NCI-H748 (cell line): ENCODE results near the gene ZBTB17.
"Not testable (repeated sequence)": the region's sequence is repeated elsewhere in the genome, so short reads cannot be mapped to it uniquely, and the experiment has no call there.

Experiments used
- DNase-seq: peaks from one replicate; lab custom pipeline; 2025; ENCODE audit not compliant: unreplicated experiment; lab: John Stamatoyannopoulos, UW

The ZBTB17 gene

DNA sequence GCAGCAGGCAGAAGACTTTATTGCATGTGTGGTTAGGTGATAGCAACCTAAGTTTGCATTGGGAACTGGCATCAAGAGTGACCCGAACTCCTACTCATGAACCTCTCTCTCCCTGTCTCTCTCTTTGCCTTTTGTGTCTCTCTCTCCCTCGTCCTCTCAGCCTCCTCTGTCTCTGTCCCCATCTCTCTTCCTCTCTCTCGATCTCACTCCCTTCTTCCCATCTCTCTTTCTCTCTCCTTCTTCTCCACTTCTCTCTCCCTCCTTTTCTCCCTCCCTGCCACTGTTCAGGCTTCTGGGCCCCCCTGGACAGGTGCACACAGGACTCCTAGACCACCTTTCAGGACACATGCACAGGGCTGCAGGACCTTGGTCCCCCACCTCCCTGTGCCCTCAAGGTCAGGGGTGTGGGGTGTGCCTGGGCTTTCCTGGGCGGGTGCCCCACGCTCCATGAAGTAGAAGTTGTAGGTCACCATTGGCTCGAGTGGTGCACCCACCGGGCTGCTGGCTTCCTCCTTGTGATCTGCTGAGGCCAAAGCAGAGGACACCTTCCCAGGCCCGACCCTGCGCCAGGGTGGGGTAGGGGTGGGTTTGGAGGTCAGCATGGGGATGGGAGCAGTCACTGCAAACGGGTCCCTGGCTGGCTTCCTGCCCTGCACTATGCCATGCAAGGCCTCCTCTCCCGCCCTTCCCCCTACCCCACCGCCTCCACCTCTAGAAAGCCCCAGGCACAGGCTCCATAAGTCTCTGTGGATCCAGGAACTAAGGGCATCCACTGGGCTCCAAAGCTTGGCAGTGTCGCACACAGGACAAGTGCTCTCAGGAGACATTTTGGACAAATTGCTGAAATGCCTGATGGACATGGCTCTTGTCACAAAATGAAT, 13.2 kb upstream of the ZBTB17 start:
- DNase-seq, result no peak

DNA sequence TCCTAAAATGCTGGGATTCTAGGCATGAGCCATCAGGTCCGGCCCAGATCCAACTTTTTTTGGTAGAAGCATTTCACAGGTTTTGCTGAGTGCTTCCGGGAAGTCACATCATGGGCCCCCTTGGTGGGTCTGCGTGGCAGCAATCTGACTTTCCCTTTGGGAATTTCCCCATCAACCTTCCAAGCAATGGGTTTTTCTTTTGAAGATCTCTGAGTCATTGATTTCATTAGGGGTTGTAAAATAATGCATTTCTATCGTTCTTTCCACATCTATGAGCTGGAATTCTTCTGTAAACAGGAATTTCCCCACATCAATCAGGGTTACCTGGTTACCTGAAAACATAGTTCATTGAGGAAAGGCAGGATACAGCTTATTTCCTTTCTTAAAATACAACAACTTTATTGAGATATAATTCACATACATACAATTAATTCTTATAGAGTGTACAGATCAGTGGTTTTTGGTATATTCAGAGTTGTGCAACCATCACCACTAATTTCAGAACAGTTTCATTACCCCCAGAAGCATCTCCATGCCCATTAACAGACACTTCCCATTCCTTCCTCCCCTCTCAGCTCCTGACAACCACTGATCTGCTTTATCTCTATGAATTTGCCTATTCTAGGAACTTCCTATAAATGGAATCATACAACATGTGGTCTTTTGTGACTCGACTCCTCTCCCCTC, 9.9 kb upstream of the ZBTB17 start:
- no peak for DNase-seq

GRCh38 chr1:15983275-15983674, 7.4 kb upstream of the ZBTB17 start:
- no peak for DNase-seq

DNA sequence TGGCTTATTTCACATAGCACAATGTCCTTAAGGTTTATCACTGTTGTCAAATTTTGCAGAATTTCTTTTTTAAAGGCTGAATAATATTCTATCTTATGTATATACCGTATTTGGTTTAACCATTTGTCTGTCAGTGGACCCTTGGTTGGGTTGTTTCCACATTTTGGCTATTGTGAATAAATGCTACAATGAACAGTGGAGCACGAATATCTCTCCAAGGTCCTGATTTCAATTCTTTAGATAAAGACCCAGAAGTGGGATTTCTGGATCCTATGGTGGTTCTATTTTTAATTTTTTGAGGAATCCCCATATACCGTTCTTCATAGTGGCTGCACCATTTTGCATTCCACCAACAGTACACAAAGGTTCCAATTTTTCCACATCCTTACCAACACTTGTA, 5.8 kb upstream of the ZBTB17 start:
- no peak for DNase-seq

DNA sequence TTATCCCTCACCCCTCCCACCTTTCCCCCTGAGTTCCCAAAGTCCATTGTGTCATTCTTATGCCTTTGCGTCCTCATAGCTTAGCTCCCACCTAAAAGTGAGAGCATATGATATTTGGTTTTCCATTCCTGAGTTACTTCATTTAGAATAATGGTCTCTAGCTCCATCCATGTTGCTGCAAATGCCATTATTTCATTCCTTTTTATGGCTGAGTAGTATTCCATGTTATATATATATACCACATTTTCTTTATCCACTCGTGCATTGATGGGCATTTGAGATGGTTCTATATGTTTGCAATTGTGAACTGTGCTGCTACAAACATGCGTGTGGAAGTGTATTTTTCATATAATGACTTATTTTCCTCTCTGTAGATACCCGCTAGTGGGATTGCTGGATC, 2.0 kb upstream of the ZBTB17 start:
- DNase-seq, result not testable (repeated sequence)

GRCh38 chr1:15975358-15975804, 520 bp downstream of the ZBTB17 start:
- DNase-seq, result peak; percentile 50

GRCh38 chr1:15974855-15975254, 1.0 kb downstream of the ZBTB17 start:
- no peak for DNase-seq

GRCh38 chr1:15973772-15974171, 2.1 kb downstream of the ZBTB17 start:
- DNase-seq, result no peak

DNA sequence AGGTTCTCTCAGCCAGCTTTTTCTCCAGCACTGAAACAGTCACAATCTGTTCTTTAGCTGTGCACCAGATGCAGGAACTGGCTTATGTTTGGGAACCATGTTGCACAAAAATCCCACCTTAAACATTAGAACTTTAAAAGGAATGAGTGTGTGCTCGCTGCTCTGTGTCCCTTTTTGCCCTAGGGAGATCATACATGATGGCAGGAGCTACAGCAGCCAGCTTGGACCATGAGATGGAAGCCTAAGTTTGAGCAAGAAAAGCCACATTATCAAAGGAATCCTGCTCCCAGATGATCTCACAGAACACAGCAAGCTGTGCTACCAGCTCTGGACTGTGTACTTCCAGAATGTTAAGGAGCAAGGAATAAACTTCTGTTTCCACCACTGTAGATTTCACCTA, 3.5 kb downstream of the ZBTB17 start:
- DNase-seq, result no peak

DNA sequence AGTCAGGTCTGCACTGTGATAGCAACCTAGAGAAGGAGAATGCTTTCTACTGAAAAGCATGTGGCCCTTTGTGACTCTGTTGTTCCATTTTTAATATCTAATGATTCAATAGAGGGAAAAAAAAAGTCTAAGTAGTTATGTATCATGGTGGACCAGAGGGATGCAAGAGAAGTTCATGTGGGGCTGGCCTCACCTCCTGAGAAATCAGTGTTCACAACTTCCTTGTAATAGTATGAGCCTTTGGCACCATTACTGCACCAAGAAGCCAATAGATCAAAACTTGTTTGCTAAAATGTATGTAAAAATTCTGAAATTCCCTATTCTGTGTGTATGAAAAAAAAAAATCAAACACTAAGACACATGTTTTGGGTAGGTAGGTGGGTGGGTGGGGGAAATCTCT, 5.0 kb downstream of the ZBTB17 start:
- DNase-seq, result no peak

DNA sequence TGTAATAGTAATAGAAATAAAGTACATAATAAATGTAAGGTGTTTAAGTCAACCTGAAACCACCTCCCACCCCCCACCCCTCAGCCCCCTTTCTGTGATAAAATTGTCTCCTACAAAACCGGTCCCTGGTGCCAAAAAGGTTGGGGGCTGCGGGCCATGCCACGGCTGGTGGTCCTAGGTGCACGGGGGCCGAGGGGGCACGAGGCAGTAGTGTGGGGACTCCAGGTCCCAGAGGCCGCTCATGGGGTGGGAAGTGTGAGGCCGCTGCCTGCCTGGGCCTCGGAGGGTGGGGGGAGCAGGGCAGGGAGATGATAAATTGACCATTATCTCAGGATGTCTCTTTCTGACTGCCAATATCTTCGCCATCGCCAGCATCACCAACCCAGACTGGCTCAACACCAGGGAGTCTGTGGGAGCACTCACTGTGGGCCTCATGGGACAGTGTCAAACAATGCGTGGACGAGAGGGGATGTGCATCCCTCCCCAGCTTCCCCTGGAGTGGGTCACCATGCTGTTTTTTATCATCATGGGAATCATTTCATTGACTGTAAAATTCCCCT, 6.5 kb downstream of the ZBTB17 start:
- no peak for DNase-seq

DNA sequence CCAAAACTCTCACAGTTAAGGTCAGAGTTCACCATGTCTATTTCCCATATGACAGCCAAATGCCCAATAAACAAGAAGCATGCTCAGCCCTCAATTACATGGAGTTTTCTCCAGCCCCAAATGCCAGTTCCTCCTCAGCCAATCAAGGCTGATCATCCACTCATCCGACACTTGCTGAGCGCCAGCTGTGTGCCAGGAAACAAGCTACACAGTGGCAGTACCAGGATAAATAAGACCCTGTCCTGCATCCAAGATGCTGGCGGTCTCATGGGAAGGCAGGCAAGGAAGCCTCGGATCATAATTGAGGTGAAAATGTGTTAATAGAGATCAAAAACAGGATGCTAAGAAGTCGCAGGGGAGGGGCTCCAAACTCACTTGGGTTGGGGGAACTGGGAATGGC, 7.7 kb downstream of the ZBTB17 start:
- DNase-seq, result no peak

DNA sequence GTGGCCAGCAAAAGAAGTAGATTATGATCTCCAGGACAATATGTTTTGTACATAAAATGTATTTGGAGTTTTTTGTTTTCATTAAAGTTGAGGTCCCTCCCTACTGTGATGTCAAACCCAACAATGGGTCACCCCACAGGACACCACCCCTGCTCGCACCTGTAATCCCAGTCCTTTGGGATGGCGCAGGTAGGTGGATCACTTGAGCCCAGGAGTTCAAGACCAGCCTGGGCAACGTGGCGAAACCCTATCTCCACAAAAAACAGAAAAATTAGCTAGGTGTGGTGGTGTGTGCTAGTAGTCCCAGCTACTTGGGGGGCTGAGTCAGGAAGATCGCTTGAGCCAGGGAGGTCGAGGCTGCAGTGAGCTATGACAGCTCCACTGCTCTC, 9.0 kb downstream of the ZBTB17 start:
- no peak for DNase-seq

- no peak for DNase-seq
Measured at GRCh38 chr1:15966081-15966955, 9.6 kb downstream of the ZBTB17 start.

- DNase-seq, result no peak
Measured at GRCh38 chr1:15965228-15965767, 10.6 kb downstream of the ZBTB17 start.

DNA sequence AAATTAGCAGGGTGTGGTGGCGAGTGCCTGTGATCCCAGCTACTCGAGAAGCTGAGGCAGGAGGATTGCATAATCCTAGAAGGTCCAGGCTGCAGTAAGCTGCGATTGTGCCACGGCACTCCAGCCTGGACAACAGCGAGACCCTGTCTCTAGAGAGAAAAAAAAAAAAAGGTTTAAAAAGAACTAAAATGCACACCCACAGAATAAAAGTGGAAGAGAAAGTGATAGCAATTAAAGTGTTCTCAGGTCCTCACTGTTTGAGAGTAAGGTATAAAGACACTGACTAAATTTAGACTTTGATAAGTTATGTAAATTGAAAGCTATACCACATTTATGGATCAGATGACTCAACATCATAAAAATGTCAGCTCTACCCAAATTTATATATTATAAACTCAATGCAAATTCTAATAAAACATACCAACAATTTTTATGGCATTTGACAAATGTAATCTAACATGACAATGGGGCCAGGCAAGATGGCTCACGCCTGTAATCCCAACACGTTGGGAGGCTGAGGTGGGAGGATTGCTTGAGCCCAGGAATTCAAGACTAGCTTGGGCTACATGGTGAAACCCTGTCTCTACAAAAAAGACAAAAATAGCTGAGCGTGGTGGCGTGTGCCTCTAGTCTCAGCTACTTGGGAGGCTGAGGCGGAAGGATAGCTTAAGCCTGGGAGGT, 11.8 kb downstream of the ZBTB17 start:
- DNase-seq, result no peak

- DNase-seq, result no peak
Measured at GRCh38 chr1:15963363-15963967, 12.4 kb downstream of the ZBTB17 start.

DNA sequence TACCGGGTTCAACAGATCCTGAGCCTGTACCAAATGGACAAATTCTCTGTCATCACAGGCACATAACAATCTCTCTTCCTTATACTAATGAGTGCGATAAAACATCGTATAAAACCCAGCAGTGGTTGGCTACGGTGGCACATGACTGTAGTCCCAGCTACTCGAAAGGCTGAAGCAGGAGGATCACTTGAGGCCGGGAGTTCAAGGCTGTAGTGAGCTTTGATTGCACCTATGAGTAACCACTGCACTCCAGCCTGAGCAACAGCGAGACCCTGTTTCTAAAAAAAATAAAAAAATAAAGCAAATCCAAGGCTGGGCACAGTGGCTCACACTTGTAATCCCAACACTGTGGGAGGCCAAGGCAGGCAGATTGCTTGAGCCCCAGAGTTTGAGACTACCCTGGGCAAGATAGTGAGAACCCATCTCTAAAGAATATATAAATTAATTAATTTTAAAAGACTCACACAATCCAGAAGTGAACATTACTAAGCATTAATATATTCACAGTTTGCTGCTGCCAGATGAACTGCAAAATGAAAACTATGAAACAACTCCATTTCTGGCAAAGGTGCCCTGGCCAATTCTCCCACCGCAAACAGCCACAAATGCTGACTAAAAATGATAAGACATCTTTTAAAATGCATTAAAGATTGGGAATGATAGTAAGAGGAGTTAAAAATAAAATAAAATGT, 13.1 kb downstream of the ZBTB17 start:
- no peak for DNase-seq

DNA sequence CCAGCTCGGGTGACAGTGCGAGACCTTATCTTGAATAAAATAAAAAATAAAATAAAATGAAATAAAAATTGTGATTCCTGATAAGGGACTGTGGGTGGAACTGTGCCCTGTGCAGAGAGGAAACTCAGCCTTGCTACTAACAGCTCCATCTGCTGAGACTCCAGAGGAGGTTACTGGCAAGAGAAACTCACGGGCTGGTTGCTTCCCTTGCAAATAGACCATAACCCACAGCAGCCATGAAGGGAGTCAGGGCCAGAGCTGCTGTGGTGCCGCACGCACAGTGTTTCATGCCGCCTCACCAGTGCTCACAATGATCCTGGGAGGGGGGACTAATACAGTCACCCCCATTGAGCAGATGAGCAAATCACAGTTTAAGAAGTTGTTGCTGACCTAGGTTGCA, 13.7 kb downstream of the ZBTB17 start:
- no peak for DNase-seq
